WTC11 (cell line): ENCODE measurements around the gene RPL41. TPM values are rescaled to one million over a fixed set of nuclear protein-coding genes. Genes with fewer than 3 reads are reported as not detected.

Source experiments
- ATAC-seq: fragments of 200-7000 bp; cut with Tn5 transposase; 2 replicates; pipeline ENCODE4 v1.10.0; 2021; ENCODE audit warnings: mild to moderate bottlenecking, moderate library complexity
- CTCF ChIA-PET: fragments of 300-600 bp; sonication (Branson Sonifier 250); formaldehyde crosslinking; loops from one replicate; lab custom pipeline; 2021; ENCODE audit warnings: antibody characterized with exemption; lab: Charles Lee
- POLR2A ChIA-PET: fragments of 350-600 bp; sonication (Branson Sonifier 250); formaldehyde crosslinking; loops from one replicate; lab custom pipeline; 2021; ENCODE audit warnings: antibody characterized with exemption; lab: Charles Lee
- DNase-seq: peaks from one replicate; pipeline ENCODE4 v3.0.0; 2021; ENCODE audit warnings: low spot score
- H3K27ac Mint-ChIP-seq: 2 replicates; pipeline ENCODE4 v1.8.0; 2021; ENCODE audit warnings: mixed read lengths
- H3K27me3 Mint-ChIP-seq: 2 replicates; pipeline ENCODE4 v1.8.0; 2021; ENCODE audit warnings: low read depth, mild to moderate bottlenecking, moderate library complexity, mixed read lengths
- H3K36me3 Mint-ChIP-seq: 2 replicates; pipeline ENCODE4 v1.8.0; 2021; ENCODE audit warnings: mixed read lengths
- H3K4me1 Mint-ChIP-seq: 2 replicates; pipeline ENCODE4 v1.8.0; 2022; ENCODE audit warnings: mixed read lengths
- H3K4me3 Mint-ChIP-seq: 2 replicates; pipeline ENCODE4 v1.8.0; 2021; ENCODE audit warnings: mild to moderate bottlenecking, moderate library complexity, mixed read lengths
- H3K9me3 Mint-ChIP-seq: 2 replicates; pipeline ENCODE4 v1.8.0; 2021; ENCODE audit warnings: mixed read lengths
- ETV6 ChIP-seq: sonication (generic); formaldehyde crosslinking; IDR thresholded peaks from 2 replicates; pipeline ENCODE4 v1.8.1; 2022; ENCODE audit warnings: mild to moderate bottlenecking, missing genetic modification reagents
- GABPB1 ChIP-seq: sonication (generic); formaldehyde crosslinking; IDR thresholded peaks from 2 replicates; pipeline ENCODE4 v1.8.1; 2023; ENCODE audit warnings: mild to moderate bottlenecking, missing genetic modification reagents
- MYBL2 ChIP-seq: sonication (generic); formaldehyde crosslinking; IDR thresholded peaks from 2 replicates; pipeline ENCODE4 v1.8.1; 2023; ENCODE audit warnings: mild to moderate bottlenecking, moderate library complexity, missing genetic modification reagents
- NFATC4 ChIP-seq: fragments of 250-450 bp; sonication (Bioruptor Pico); IDR thresholded peaks from 2 replicates; pipeline ENCODE4 v1.9.0; 2021; ENCODE audit warnings: mild to moderate bottlenecking
- OVOL2 ChIP-seq: fragments of 250-450 bp; sonication (Bioruptor Pico); IDR thresholded peaks from 2 replicates; pipeline ENCODE4 v1.9.0; 2021; ENCODE audit warnings: mild to moderate bottlenecking, borderline replicate concordance
- TCF7 ChIP-seq: sonication (generic); formaldehyde crosslinking; IDR thresholded peaks from 2 replicates; pipeline ENCODE4 v1.8.0; 2022; ENCODE audit warnings: mild to moderate bottlenecking, low read depth, missing genetic modification reagents, moderate library complexity
- TEAD4 ChIP-seq: sonication (generic); formaldehyde crosslinking; IDR thresholded peaks from 2 replicates; pipeline ENCODE4 v1.8.0; 2022; ENCODE audit warnings: mild to moderate bottlenecking, missing genetic modification reagents
- TP53 ChIP-seq: sonication (generic); formaldehyde crosslinking; IDR thresholded peaks from 2 replicates; pipeline ENCODE4 v1.8.1; 2023; ENCODE audit warnings: mild to moderate bottlenecking, missing genetic modification reagents
- ZBTB21 ChIP-seq: sonication (generic); formaldehyde crosslinking; IDR thresholded peaks from 2 replicates; pipeline ENCODE4 v1.8.1; 2023; ENCODE audit warnings: mild to moderate bottlenecking, missing genetic modification reagents, borderline replicate concordance
- total RNA-seq: library from RNA; stranded (reverse); gene quantifications from 3 replicates; pipeline ENCODE4 v1.2.3, GENCODE V29; 2021
- TF ChIP-seq, protein P1 (sequence below): sonication (generic); formaldehyde crosslinking; IDR thresholded peaks from 2 replicates; pipeline ENCODE4 v1.8.1; 2022; ENCODE audit warnings: mild to moderate bottlenecking, moderate library complexity, missing genetic modification reagents
- TF ChIP-seq, protein P2 (sequence below): fragments of 250-450 bp; sonication (Bioruptor Pico); IDR thresholded peaks from 2 replicates; pipeline ENCODE4 v1.9.0; 2021; ENCODE audit warnings: mild to moderate bottlenecking
- TF ChIP-seq, protein P3 (sequence below): fragments of 250-450 bp; sonication (Bioruptor Pico); IDR thresholded peaks from 2 replicates; pipeline ENCODE4 v2.1.2; 2022; ENCODE audit warnings: mild to moderate bottlenecking, moderate library complexity
- TF ChIP-seq, protein P4 (sequence below): fragments of 250-450 bp; sonication (Bioruptor Pico); IDR thresholded peaks from 2 replicates; pipeline ENCODE4 v1.9.0; 2021; ENCODE audit warnings: mild to moderate bottlenecking
- TF ChIP-seq, protein P5 (sequence below): sonication (generic); formaldehyde crosslinking; conservative IDR thresholded peaks from 2 replicates; pipeline ENCODE4 v1.8.1; 2022; ENCODE audit warnings: mild to moderate bottlenecking, missing genetic modification reagents
- TF ChIP-seq, protein P6 (sequence below): fragments of 250-450 bp; sonication (Bioruptor Pico); IDR thresholded peaks from 2 replicates; pipeline ENCODE4 v1.9.0; 2021; ENCODE audit warnings: mild to moderate bottlenecking, borderline replicate concordance
- TF ChIP-seq, protein P7 (sequence below): sonication (generic); formaldehyde crosslinking; IDR thresholded peaks from 2 replicates; pipeline ENCODE4 v1.8.1; 2022; ENCODE audit warnings: low read depth, missing genetic modification reagents, borderline replicate concordance
- TF ChIP-seq, protein P8 (sequence below): sonication (generic); formaldehyde crosslinking; IDR thresholded peaks from 2 replicates; pipeline ENCODE4 v1.8.0; 2023; ENCODE audit warnings: missing genetic modification reagents
- TF ChIP-seq, protein P9 (sequence below): sonication (generic); formaldehyde crosslinking; IDR thresholded peaks from 2 replicates; pipeline ENCODE4 v1.8.0; 2022; ENCODE audit warnings: mild to moderate bottlenecking, missing genetic modification reagents
- TF ChIP-seq, protein P10 (sequence below): sonication (generic); formaldehyde crosslinking; IDR thresholded peaks from 2 replicates; pipeline ENCODE4 v1.8.1; 2023; ENCODE audit warnings: mild to moderate bottlenecking, missing genetic modification reagents
- TF ChIP-seq, protein P11 (sequence below): sonication (generic); formaldehyde crosslinking; IDR thresholded peaks from 2 replicates; pipeline ENCODE4 v1.8.1; 2022; ENCODE audit warnings: low read depth, mild to moderate bottlenecking, moderate library complexity, missing genetic modification reagents, borderline replicate concordance

Gene RPL41
- total RNA-seq, 1 experiment from 2014 or later = 4,004 TPM

DNA sequence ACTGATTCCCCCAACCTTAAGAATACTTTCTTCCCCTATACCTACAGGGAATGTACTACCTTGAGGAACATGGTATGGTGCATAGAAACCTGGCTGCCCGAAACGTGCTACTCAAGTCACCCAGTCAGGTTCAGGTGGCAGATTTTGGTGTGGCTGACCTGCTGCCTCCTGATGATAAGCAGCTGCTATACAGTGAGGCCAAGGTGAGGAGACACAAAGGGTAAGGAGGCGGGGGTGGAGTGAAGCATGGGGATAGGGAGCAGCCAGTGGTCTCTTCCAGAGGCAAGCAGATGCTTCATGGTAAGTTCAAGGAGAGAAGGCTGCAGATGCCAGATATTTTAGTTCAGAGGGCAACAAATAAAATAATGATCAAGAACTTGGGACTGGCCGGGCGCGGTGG lies 18.7 kb upstream of the RPL41 start:
- Mint-ChIP-seq H3K27ac (no peak overlapping the region), H3K4me1 (no peaks in the 10 kb centered on the region), H3K36me3 (peaks cover 83% of the 10 kb centered on the region), H3K27me3 (no peaks in the 10 kb centered on the region), H3K4me3 (no peak overlapping the region), H3K9me3 (no peaks in the 10 kb centered on the region)
- TF ChIP-seq, protein P1, sequence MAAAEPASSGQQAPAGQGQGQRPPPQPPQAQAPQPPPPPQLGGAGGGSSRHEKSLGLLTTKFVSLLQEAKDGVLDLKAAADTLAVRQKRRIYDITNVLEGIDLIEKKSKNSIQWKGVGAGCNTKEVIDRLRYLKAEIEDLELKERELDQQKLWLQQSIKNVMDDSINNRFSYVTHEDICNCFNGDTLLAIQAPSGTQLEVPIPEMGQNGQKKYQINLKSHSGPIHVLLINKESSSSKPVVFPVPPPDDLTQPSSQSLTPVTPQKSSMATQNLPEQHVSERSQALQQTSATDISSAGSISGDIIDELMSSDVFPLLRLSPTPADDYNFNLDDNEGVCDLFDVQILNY (CRISPR knock-in tag) = no peak
- TF ChIP-seq NFATC4 (CRISPR knock-in tag) (no peak), ZBTB21 (CRISPR knock-in tag) (no peak), ETV6 (no peak), GABPB1 (CRISPR knock-in tag) (no peak), MYBL2 (no peak), OVOL2 (CRISPR knock-in tag) (no peak), TP53 (CRISPR knock-in tag) (no peak), TCF7 (CRISPR knock-in tag) (no peak), TEAD4 (CRISPR knock-in tag) (no peak)
- TF ChIP-seq, protein P2, sequence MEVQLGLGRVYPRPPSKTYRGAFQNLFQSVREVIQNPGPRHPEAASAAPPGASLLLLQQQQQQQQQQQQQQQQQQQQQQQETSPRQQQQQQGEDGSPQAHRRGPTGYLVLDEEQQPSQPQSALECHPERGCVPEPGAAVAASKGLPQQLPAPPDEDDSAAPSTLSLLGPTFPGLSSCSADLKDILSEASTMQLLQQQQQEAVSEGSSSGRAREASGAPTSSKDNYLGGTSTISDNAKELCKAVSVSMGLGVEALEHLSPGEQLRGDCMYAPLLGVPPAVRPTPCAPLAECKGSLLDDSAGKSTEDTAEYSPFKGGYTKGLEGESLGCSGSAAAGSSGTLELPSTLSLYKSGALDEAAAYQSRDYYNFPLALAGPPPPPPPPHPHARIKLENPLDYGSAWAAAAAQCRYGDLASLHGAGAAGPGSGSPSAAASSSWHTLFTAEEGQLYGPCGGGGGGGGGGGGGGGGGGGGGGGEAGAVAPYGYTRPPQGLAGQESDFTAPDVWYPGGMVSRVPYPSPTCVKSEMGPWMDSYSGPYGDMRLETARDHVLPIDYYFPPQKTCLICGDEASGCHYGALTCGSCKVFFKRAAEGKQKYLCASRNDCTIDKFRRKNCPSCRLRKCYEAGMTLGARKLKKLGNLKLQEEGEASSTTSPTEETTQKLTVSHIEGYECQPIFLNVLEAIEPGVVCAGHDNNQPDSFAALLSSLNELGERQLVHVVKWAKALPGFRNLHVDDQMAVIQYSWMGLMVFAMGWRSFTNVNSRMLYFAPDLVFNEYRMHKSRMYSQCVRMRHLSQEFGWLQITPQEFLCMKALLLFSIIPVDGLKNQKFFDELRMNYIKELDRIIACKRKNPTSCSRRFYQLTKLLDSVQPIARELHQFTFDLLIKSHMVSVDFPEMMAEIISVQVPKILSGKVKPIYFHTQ (CRISPR knock-in tag) = no peak
- TF ChIP-seq, protein P3, sequence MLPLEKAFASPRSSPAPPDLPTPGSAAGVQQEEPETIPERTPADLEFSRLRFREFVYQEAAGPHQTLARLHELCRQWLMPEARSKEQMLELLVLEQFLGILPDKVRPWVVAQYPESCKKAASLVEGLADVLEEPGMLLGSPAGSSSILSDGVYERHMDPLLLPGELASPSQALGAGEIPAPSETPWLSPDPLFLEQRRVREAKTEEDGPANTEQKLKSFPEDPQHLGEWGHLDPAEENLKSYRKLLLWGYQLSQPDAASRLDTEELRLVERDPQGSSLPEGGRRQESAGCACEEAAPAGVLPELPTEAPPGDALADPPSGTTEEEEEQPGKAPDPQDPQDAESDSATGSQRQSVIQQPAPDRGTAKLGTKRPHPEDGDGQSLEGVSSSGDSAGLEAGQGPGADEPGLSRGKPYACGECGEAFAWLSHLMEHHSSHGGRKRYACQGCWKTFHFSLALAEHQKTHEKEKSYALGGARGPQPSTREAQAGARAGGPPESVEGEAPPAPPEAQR (CRISPR knock-in tag) = no peak
- TF ChIP-seq, protein P4, sequence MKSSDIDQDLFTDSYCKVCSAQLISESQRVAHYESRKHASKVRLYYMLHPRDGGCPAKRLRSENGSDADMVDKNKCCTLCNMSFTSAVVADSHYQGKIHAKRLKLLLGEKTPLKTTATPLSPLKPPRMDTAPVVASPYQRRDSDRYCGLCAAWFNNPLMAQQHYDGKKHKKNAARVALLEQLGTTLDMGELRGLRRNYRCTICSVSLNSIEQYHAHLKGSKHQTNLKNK (CRISPR knock-in tag) = no peak
- TF ChIP-seq, protein P5, sequence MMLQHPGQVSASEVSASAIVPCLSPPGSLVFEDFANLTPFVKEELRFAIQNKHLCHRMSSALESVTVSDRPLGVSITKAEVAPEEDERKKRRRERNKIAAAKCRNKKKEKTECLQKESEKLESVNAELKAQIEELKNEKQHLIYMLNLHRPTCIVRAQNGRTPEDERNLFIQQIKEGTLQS = no peak
- TF ChIP-seq, protein P6, sequence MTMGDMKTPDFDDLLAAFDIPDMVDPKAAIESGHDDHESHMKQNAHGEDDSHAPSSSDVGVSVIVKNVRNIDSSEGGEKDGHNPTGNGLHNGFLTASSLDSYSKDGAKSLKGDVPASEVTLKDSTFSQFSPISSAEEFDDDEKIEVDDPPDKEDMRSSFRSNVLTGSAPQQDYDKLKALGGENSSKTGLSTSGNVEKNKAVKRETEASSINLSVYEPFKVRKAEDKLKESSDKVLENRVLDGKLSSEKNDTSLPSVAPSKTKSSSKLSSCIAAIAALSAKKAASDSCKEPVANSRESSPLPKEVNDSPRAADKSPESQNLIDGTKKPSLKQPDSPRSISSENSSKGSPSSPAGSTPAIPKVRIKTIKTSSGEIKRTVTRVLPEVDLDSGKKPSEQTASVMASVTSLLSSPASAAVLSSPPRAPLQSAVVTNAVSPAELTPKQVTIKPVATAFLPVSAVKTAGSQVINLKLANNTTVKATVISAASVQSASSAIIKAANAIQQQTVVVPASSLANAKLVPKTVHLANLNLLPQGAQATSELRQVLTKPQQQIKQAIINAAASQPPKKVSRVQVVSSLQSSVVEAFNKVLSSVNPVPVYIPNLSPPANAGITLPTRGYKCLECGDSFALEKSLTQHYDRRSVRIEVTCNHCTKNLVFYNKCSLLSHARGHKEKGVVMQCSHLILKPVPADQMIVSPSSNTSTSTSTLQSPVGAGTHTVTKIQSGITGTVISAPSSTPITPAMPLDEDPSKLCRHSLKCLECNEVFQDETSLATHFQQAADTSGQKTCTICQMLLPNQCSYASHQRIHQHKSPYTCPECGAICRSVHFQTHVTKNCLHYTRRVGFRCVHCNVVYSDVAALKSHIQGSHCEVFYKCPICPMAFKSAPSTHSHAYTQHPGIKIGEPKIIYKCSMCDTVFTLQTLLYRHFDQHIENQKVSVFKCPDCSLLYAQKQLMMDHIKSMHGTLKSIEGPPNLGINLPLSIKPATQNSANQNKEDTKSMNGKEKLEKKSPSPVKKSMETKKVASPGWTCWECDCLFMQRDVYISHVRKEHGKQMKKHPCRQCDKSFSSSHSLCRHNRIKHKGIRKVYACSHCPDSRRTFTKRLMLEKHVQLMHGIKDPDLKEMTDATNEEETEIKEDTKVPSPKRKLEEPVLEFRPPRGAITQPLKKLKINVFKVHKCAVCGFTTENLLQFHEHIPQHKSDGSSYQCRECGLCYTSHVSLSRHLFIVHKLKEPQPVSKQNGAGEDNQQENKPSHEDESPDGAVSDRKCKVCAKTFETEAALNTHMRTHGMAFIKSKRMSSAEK (CRISPR knock-in tag) = no peak
- TF ChIP-seq, protein P7, sequence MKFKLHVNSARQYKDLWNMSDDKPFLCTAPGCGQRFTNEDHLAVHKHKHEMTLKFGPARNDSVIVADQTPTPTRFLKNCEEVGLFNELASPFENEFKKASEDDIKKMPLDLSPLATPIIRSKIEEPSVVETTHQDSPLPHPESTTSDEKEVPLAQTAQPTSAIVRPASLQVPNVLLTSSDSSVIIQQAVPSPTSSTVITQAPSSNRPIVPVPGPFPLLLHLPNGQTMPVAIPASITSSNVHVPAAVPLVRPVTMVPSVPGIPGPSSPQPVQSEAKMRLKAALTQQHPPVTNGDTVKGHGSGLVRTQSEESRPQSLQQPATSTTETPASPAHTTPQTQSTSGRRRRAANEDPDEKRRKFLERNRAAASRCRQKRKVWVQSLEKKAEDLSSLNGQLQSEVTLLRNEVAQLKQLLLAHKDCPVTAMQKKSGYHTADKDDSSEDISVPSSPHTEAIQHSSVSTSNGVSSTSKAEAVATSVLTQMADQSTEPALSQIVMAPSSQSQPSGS (CRISPR knock-in tag) = no peak
- TF ChIP-seq, protein P8, sequence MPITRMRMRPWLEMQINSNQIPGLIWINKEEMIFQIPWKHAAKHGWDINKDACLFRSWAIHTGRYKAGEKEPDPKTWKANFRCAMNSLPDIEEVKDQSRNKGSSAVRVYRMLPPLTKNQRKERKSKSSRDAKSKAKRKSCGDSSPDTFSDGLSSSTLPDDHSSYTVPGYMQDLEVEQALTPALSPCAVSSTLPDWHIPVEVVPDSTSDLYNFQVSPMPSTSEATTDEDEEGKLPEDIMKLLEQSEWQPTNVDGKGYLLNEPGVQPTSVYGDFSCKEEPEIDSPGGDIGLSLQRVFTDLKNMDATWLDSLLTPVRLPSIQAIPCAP (CRISPR knock-in tag) = no peak
- TF ChIP-seq, protein P9, sequence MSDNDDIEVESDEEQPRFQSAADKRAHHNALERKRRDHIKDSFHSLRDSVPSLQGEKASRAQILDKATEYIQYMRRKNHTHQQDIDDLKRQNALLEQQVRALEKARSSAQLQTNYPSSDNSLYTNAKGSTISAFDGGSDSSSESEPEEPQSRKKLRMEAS (CRISPR knock-in tag) = no peak
- TF ChIP-seq, protein P10, sequence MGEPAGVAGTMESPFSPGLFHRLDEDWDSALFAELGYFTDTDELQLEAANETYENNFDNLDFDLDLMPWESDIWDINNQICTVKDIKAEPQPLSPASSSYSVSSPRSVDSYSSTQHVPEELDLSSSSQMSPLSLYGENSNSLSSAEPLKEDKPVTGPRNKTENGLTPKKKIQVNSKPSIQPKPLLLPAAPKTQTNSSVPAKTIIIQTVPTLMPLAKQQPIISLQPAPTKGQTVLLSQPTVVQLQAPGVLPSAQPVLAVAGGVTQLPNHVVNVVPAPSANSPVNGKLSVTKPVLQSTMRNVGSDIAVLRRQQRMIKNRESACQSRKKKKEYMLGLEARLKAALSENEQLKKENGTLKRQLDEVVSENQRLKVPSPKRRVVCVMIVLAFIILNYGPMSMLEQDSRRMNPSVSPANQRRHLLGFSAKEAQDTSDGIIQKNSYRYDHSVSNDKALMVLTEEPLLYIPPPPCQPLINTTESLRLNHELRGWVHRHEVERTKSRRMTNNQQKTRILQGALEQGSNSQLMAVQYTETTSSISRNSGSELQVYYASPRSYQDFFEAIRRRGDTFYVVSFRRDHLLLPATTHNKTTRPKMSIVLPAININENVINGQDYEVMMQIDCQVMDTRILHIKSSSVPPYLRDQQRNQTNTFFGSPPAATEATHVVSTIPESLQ (CRISPR knock-in tag) = no peak
- TF ChIP-seq, protein P11, sequence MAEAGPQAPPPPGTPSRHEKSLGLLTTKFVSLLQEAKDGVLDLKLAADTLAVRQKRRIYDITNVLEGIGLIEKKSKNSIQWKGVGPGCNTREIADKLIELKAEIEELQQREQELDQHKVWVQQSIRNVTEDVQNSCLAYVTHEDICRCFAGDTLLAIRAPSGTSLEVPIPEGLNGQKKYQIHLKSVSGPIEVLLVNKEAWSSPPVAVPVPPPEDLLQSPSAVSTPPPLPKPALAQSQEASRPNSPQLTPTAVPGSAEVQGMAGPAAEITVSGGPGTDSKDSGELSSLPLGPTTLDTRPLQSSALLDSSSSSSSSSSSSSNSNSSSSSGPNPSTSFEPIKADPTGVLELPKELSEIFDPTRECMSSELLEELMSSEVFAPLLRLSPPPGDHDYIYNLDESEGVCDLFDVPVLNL = no peak
- ATAC-seq (no peak), DNase-seq (no peak)
- POLR2A ChIA-PET = no interaction called here
- CTCF ChIA-PET = no interaction called here
